ENCODE results near the gene MCF2L. TPM values are rescaled to one million over a fixed set of nuclear protein-coding genes. Genes with fewer than 3 reads are reported as not detected.

MCF2L gene
- polyA plus RNA-seq, 1 donor (not counting 4 experiments of a cell fraction or from before 2014, with no cell fraction given), result 0.14 TPM

GRCh38 chr13:113143466-113144254 is 174.6 kb downstream of the MCF2L start:
- Histone ChIP-seq H3K4me1 (ENCODE audit: control insufficient read depth, extremely low read depth, insufficient read depth, low read length) (no peaks in the 10 kb centered on the region), H3K9me1 (ENCODE audit: control insufficient read depth, extremely low read depth, insufficient read depth, low read length) (no peaks in the 10 kb centered on the region), H2AFZ (ENCODE audit: control insufficient read depth, low read length) (no peak overlapping the region), H3K9ac (ENCODE audit: control insufficient read depth, extremely low read depth, insufficient read depth, low read length) (no peak overlapping the region), H3K36me3 (ENCODE audit: control insufficient read depth in 2 of 2, extremely low read depth in 1 of 2, insufficient read depth in 2 of 2, low read length in 2 of 2) (no peaks in the 10 kb centered on the region), H3K4me3 (ENCODE audit: control insufficient read depth in 2 of 3, extremely low read depth in 1 of 3, insufficient read depth in 2 of 3, low read depth in 1 of 3, low read length in 3 of 3) (no peak overlapping the region), H4K20me1 (ENCODE audit: control insufficient read depth, extremely low read depth, insufficient read depth, low read length) (no peaks in the 10 kb centered on the region), H3K4me2 (ENCODE audit: control insufficient read depth, extremely low read depth, insufficient read depth, low read depth, low read length) (no peak overlapping the region), H3K79me2 (ENCODE audit: control insufficient read depth, insufficient read depth, low read length) (no peaks in the 10 kb centered on the region), H3K27me3 (ENCODE audit: control insufficient read depth, extremely low read depth, insufficient read depth, low read length) (peaks cover 3% of the 10 kb centered on the region), H3K9me3 (ENCODE audit: control insufficient read depth, low read depth, low read length) (no peaks in the 10 kb centered on the region), H3K27ac (ENCODE audit: control insufficient read depth, insufficient read depth, low read length) (no peak overlapping the region)
- dilution Hi-C loops (cut with MboI; ENCODE audit: extremely low pct_ligation_motif_present, low sequenced_read_pairs), result no loop called here
- TF ChIP-seq CTCF (optimal IDR thresholded peaks at IDR 0.05 in 1 of 3, IDR thresholded peaks at IDR 0.05 in 1 of 3, conservative IDR thresholded peaks at IDR 0.05 in 1 of 3; ENCODE audit: extremely low read depth in 1 of 3, insufficient read depth in 2 of 3, low read length in 3 of 3) (no peak), EZH2 (IDR thresholded peaks at IDR 0.05; ENCODE audit: low read length) (no peak)
- DNase-seq (ENCODE audit: low read depth, low spot score) (no peak), FAIRE-seq (no peak)

- Histone ChIP-seq H3K79me2 (ENCODE audit: control insufficient read depth, insufficient read depth, low read length) (no peaks in the 10 kb centered on the region), H3K4me1 (ENCODE audit: control insufficient read depth, extremely low read depth, insufficient read depth, low read length) (no peaks in the 10 kb centered on the region), H2AFZ (ENCODE audit: control insufficient read depth, low read length) (no peak overlapping the region), H3K9me1 (ENCODE audit: control insufficient read depth, extremely low read depth, insufficient read depth, low read length) (no peaks in the 10 kb centered on the region), H3K36me3 (ENCODE audit: control insufficient read depth in 2 of 2, extremely low read depth in 1 of 2, insufficient read depth in 2 of 2, low read length in 2 of 2) (no peaks in the 10 kb centered on the region), H3K9ac (ENCODE audit: control insufficient read depth, extremely low read depth, insufficient read depth, low read length) (no peak overlapping the region), H3K27ac (ENCODE audit: control insufficient read depth, insufficient read depth, low read length) (no peak overlapping the region), H3K4me3 (ENCODE audit: control insufficient read depth in 2 of 3, extremely low read depth in 1 of 3, insufficient read depth in 2 of 3, low read depth in 1 of 3, low read length in 3 of 3) (no peak overlapping the region), H3K9me3 (ENCODE audit: control insufficient read depth, low read depth, low read length) (no peaks in the 10 kb centered on the region), H3K4me2 (ENCODE audit: control insufficient read depth, extremely low read depth, insufficient read depth, low read depth, low read length) (no peak overlapping the region), H3K27me3 (ENCODE audit: control insufficient read depth, extremely low read depth, insufficient read depth, low read length) (peaks cover 3% of the 10 kb centered on the region), H4K20me1 (ENCODE audit: control insufficient read depth, extremely low read depth, insufficient read depth, low read length) (no peaks in the 10 kb centered on the region)
- no peak for DNase-seq (ENCODE audit: low read depth, low spot score)
- TF ChIP-seq CTCF (optimal IDR thresholded peaks at IDR 0.05 in 1 of 3, IDR thresholded peaks at IDR 0.05 in 1 of 3, conservative IDR thresholded peaks at IDR 0.05 in 1 of 3; ENCODE audit: extremely low read depth in 1 of 3, insufficient read depth in 2 of 3, low read length in 3 of 3) (no peak), EZH2 (IDR thresholded peaks at IDR 0.05; ENCODE audit: low read length) (no peak)
- dilution Hi-C loops (cut with MboI; ENCODE audit: extremely low pct_ligation_motif_present, low sequenced_read_pairs), result no loop called here
- FAIRE-seq, result no peak
These were observed 175.2 kb downstream of the MCF2L start for GRCh38 chr13:113144255-113144629.

Measured in keratinocyte (primary cell).